Activated CD8-positive, alpha-beta T cell treated with anti-CD3 and anti-CD28 coated beads, Interleukin-2, amount 10 ng/mL, durations not matched to agents 7 days and 5 days (primary cell): ENCODE measurements around the gene TBC1D17. TPM values are rescaled to one million over a fixed set of nuclear protein-coding genes. Genes with fewer than 3 reads are reported as not detected.
A peak's percentile ranks its signal among the peaks of the same experiment; 100 is the strongest.

ENCODE experiments used
- ATAC-seq: fragments of 150-1000 bp; cut with Tn5 transposase; one replicate; pipeline ENCODE4 v1.10.0; 2021; ENCODE audit warnings: moderate library complexity
- CTCF ChIA-PET: fragments of 350-600 bp; sonication (Branson Sonifier 250); formaldehyde crosslinking; loops from one replicate; lab custom pipeline; 2021; ENCODE audit warnings: antibody characterized with exemption; lab: Charles Lee
- POLR2A ChIA-PET: fragments of 350-600 bp; sonication (Branson Sonifier 250); formaldehyde crosslinking; loops from one replicate; lab custom pipeline; 2021; ENCODE audit warnings: antibody characterized with exemption; lab: Charles Lee
- DNase-seq: peaks from one replicate; pipeline ENCODE4 v3.0.0-alpha.2; 2020
- H3K27ac Mint-ChIP-seq: one replicate; pipeline ENCODE4 v1.8.0; 2021; ENCODE audit warnings: mild to moderate bottlenecking, mixed read lengths
- H3K27me3 Mint-ChIP-seq: one replicate; pipeline ENCODE4 v1.8.0; 2021; ENCODE audit warnings: low read depth, mixed read lengths
- H3K36me3 Mint-ChIP-seq: one replicate; pipeline ENCODE4 v1.8.0; 2021; ENCODE audit warnings: low read depth, mixed read lengths
- H3K4me1 Mint-ChIP-seq: one replicate; pipeline ENCODE4 v1.8.0; 2021; ENCODE audit warnings: low read depth, mixed read lengths
- H3K4me3 Mint-ChIP-seq: one replicate; pipeline ENCODE4 v1.8.0; 2021; ENCODE audit warnings: mild to moderate bottlenecking, mixed read lengths
- H3K9me3 Mint-ChIP-seq: one replicate; pipeline ENCODE4 v1.8.0; 2022; ENCODE audit warnings: mixed read lengths; ENCODE audit not compliant: insufficient read depth
- total RNA-seq, 2 experiments: library from RNA; stranded (reverse); gene quantifications; one replicate each; pipeline ENCODE4 v1.2.3, GENCODE V29; 2021

The TBC1D17 gene
- total RNA-seq, 2 experiments from 2014 or later = 28.6 to 30.8 TPM

DNA sequence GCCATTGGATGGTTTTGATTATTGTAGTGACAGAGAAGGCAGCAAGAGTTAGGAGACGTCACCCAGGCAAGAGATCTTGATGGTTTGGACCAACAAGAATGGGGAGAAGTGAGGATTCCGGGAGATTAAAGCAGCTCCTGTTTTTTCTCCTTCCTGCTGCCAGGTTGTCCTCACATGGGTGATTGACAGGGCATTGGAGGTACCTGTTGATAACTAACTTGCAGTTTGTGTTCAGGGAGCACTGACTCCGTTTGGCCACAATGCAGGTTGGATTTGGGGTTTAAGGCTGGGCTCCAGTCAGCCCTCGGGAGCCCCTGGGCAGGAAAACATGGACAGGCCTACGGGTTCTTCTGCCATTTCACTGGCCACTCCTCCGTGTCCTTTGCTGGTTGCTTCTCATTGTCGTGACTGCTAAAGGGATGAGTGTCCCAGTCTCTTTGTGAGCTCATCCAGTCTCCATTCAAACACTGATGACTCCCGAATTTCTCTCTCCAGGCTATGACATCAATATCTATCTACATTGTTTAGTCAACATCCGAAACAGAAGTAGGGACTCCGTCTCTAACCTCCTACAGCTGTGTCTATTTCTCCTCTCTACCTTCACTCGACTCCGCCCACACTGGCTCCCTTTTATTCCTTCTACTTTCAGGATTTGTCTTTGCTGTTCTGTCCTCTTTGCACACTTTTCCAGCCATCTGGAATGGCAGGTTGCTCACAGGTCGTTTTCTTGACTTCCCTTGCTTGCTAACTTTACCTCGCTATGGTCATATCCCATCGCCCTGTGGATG is 27.9 kb upstream of the TBC1D17 start:
- ATAC-seq (no peak), DNase-seq (no peak)
- CTCF ChIA-PET = interaction anchor here (0.6 to 1.1 kb wide), 4 partner anchors 32 to 320 kb away, joined by 3 read pairs; partner anchors contain the start of genes FUZ and MED25
- Mint-ChIP-seq H3K27ac (peak overlapping the region; percentile 98), H3K9me3 (no peaks in the 10 kb centered on the region), H3K27me3 (peaks cover 9% of the 10 kb centered on the region), H3K4me1 (peaks cover 43% of the 10 kb centered on the region), H3K36me3 (peaks cover 7% of the 10 kb centered on the region), H3K4me3 (peak overlapping the region; percentile 87)
- POLR2A ChIA-PET = interaction anchor here (1.3 to 1.9 kb wide), 4 partner anchors 9 to 36 kb away, joined by 3 to 12 read pairs (median 9); partner anchors contain the start of genes AKT1S1, FUZ, MED25 and TBC1D17

DNA sequence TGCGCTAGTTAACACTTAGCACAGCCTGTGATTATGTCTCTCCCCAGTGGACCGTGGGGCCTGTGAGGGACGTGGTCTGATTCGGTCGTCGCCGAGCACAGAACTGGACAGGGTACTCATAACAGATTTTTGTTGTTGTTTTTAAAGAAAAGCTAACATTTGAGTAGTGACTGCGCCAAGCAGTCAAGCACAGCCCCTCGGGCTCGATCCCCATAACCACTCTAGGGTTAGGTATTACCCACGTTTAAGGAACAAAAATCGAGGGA is 27.3 kb upstream of the TBC1D17 start:
- Mint-ChIP-seq H3K4me3 (peak overlapping the region; percentile 87), H3K9me3 (no peaks in the 10 kb centered on the region), H3K4me1 (peaks cover 43% of the 10 kb centered on the region), H3K36me3 (peaks cover 7% of the 10 kb centered on the region), H3K27ac (peak overlapping the region; percentile 98), H3K27me3 (peaks cover 9% of the 10 kb centered on the region)
- DNase-seq (no peak), ATAC-seq (no peak)
- POLR2A ChIA-PET = interaction anchor here (0.5 to 2.5 kb wide), 11 partner anchors 9 to 362 kb away, joined by 3 to 13 read pairs (median 5); partner anchors contain the start of genes AKT1S1, FUZ, MED25 and PNKP
- CTCF ChIA-PET = interaction anchor here (0.5 to 1.1 kb wide), 4 partner anchors 32 to 171 kb away, joined by 3 to 6 read pairs (median 3); partner anchors contain the start of genes FUZ and MED25

DNA sequence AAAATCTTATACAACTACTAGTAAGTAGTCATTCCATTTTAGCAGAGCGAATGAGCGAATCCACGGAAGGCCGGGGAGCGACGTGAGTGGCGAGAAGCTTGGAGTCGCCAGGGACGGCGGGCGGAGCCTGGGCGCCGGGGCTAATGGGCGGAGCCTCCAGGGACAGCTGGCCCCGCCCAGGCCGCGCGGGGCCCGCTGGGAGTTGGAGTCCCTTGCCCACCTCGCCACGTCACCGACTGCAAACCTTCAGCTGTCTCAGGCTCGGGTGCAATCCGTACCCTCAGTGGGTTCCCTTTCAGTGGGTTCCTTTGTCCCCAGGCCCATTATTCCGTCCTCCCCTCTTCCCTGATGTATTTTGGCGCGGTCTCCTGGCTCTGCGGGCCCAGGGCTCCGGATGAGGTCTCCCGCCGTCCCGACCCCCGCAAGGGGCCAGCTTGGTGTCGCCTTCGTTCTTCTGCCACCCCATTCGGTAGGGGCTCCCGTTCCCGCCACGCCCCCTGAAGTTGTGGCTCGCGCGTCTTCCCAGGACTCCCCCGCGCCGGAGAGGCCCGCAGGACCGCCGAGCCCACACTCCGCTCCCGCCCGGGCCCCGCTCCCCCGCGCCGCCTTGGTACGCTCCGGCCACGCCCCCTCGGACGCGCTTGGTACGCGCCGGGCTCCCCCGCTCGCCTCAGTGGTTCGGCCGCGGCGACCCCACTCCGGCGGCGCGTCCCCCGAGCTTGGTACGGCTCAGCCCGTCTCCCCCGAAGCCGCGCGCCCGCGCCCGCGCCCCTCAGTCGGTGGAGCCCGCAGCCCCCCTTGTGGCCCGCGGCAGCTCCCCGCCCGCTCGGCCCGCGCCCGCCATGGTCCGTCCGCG is 26.8 kb upstream of the TBC1D17 start, which contains the start of gene PTOV1:
PTOV1 (plus strand) TSS at position 673 of the 856 bp plus-strand sequence.
- Mint-ChIP-seq H3K27me3 (peaks cover 9% of the 10 kb centered on the region), H3K36me3 (peaks cover 9% of the 10 kb centered on the region), H3K4me3 (peak within 1 kb of the TSS; percentile 87), H3K27ac (peak within 1 kb of the TSS; percentile 98), H3K9me3 (no peaks in the 10 kb centered on the region), H3K4me1 (peaks cover 43% of the 10 kb centered on the region)
- ATAC-seq = peak; percentile 79
- ChIA-PET CTCF (interaction anchor here (0.5 to 1.1 kb wide), 4 partner anchors 32 to 172 kb away, joined by 3 to 6 read pairs (median 3); partner anchors contain the start of genes FUZ and MED25), POLR2A (interaction anchor here (0.5 to 2.5 kb wide), 12 partner anchors 8 to 662 kb away, joined by 3 to 13 read pairs (median 4); partner anchors contain the start of genes AKT1S1, FUZ, MED25 and PNKP)
- peak; percentile 92 for DNase-seq

DNA sequence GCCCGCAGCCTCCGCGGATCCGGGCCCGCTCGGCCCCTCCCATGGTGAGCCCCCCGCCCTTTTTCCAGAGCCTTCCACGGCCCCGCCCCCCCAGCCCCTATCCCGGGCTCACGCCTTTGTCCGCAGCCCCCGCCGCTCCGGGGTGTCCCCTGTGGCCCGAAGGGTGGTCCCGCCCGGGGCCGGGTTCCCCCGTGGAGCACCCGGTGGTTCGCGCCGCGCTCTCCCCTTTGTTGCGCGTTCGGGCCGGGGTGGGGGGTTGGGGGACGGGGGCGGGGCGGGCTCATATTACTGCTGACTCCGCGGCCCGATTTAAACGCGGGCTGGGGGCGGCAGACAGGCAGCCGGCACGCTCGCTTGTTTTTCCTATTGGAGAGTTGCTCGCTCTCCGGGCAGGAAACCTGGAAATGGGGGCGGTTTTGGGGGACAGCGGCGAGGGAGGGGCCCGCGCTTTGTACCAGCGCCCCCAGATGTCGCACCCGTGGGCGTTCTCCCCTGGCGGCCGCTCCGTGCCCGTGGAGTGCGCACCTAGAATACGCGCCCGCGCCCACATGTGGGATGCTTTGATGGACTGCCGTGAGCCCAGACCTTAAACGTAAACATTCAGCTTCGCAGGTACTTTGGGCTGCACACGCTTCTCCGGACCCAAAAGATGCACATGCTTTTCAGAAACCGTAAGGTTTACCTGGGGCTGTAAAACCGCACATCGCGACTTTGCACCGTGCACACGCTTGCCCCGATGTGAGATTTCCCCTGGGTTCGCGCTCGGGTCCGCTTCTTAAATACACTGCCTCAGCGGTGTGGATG is 25.8 kb upstream of the TBC1D17 start:
- CTCF ChIA-PET = no interaction called here
- peak overlapping the region; percentile 72 for H3K4me3 Mint-ChIP-seq
- H3K4me1 Mint-ChIP-seq = peaks cover 41% of the 10 kb centered on the region
- H3K36me3 Mint-ChIP-seq = peaks cover 11% of the 10 kb centered on the region
- ATAC-seq = no peak
- peaks cover 9% of the 10 kb centered on the region for H3K27me3 Mint-ChIP-seq
- POLR2A ChIA-PET = interaction anchor here (1.0 to 2.5 kb wide), 6 partner anchors 13 to 38 kb away, joined by 3 to 13 read pairs (median 6); partner anchors contain the start of genes FUZ and PNKP
- no peak for DNase-seq
- no peaks in the 10 kb centered on the region for H3K9me3 Mint-ChIP-seq
- H3K27ac Mint-ChIP-seq = peak overlapping the region; percentile 41

DNA sequence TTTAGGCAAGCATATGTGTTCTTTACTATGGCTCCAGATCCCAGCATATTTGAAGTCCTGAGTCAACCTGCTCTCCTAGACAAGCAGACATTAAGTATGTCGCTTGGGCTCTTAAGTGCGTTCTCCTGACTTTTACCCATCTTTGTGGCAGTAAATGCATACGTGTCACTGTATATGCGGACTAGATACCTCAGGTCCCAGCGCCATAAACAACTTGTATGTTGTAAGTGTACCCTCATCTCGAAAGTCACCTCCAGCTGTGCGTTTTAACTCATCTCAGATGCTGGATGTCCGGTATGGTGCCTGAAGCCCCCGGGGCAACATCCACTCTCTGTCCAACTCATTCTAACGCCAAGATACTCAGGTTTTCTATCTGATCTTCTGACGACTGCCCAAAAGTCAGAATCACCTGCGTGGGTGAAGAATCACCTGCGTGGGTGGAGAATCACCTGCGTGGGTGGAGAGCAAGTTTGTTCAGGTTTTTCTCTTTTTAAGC is 24.8 kb upstream of the TBC1D17 start:
- CTCF ChIA-PET = no interaction called here
- POLR2A ChIA-PET = interaction anchor here (1.0 to 2.5 kb wide), 3 partner anchors 12 to 23 kb away, joined by 3 to 7 read pairs (median 4); no protein-coding TSS in a partner anchor
- no peak for DNase-seq
- H3K9me3 Mint-ChIP-seq = no peaks in the 10 kb centered on the region
- peaks cover 9% of the 10 kb centered on the region for H3K27me3 Mint-ChIP-seq
- H3K4me3 Mint-ChIP-seq = peak overlapping the region; percentile 72
- H3K27ac Mint-ChIP-seq = no peak overlapping the region
- no peak for ATAC-seq
- H3K4me1 Mint-ChIP-seq = peaks cover 39% of the 10 kb centered on the region
- H3K36me3 Mint-ChIP-seq = peaks cover 13% of the 10 kb centered on the region

DNA sequence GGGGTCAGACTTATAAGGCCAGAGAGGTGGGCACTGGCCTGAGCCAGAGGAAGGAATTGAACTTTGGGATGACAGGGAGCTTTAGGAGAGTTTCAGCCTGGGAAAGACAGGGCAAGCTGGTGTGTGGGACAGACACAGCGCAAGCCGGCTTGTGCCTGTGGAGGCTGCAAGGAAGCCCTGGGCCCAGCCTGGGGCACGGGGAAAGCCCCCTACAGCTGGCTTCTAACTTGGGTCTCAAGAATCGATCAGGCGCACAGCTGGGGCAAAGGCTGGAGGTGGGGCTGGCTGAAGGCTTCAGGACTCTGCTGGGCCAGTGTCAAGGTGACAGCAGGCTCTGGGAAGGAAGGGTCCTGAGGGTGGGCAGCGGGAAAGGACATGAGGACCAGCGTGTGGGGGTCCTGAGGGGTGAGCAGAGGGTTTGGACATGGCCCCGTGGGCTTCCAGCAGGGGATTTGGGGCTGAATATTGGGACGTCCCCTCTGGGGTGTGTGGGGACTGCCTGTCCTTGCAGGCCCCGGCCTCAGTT is 23.6 kb upstream of the TBC1D17 start:
- Mint-ChIP-seq H3K27me3 (peaks cover 9% of the 10 kb centered on the region), H3K4me3 (no peak overlapping the region), H3K9me3 (no peaks in the 10 kb centered on the region), H3K27ac (no peak overlapping the region), H3K4me1 (peaks cover 27% of the 10 kb centered on the region), H3K36me3 (peaks cover 15% of the 10 kb centered on the region)
- DNase-seq (no peak), ATAC-seq (no peak)
- ChIA-PET CTCF (no interaction called here), POLR2A (interaction anchor here (0.6 to 0.9 kb wide), 2 partner anchors 11 to 411 kb away, joined by 3 to 5 read pairs; no protein-coding TSS in a partner anchor)

DNA sequence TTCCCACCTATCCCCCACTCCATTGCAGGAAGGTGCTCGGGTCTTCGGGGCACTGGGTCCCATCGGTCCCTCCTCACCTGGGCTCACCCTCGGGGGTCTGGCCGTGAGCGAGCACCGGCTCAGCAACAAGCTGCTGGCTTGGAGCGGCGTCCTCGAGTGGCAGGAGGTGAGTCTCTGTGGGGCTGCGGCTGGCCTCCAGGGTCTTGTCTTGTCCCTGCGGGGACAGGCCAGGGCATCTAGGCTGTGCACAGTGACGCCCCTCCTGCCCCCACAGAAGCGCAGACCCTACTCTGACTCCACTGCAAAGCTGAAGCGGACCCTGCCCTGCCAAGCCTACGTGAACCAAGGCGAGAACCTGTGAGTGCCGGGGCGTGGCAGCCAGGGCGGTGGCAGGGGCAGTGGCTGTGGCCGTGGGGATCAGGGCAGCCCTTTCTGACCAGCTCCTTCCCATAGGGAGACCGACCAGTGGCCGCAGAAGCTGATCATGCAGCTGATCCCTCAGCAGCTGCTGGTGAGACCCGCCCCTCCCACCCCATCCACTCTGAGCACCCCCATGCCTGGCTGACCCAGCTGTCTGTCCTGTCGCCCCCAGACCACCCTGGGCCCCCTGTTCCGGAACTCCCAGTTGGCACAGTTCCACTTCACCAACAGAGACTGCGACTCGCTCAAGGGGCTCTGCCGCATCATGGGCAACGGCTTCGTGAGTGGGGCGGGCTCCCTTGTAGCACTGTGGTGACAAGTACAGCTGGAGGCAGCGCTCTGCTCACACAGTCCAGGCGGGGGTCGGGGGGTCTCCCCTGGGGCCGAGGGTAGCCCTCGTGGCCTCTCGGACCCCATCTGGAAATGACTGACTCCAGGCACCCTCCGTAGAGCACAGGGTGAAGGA is 22.9 kb upstream of the TBC1D17 start:
- Mint-ChIP-seq H3K27ac (no peak overlapping the region), H3K4me3 (no peak overlapping the region), H3K4me1 (peaks cover 22% of the 10 kb centered on the region), H3K36me3 (peaks cover 16% of the 10 kb centered on the region), H3K27me3 (peaks cover 9% of the 10 kb centered on the region), H3K9me3 (no peaks in the 10 kb centered on the region)
- CTCF ChIA-PET = no interaction called here
- POLR2A ChIA-PET = interaction anchor here (0.6 to 0.9 kb wide), 2 partner anchors 10 to 412 kb away, joined by 3 to 5 read pairs; no protein-coding TSS in a partner anchor
- no peak for DNase-seq
- no peak for ATAC-seq

DNA sequence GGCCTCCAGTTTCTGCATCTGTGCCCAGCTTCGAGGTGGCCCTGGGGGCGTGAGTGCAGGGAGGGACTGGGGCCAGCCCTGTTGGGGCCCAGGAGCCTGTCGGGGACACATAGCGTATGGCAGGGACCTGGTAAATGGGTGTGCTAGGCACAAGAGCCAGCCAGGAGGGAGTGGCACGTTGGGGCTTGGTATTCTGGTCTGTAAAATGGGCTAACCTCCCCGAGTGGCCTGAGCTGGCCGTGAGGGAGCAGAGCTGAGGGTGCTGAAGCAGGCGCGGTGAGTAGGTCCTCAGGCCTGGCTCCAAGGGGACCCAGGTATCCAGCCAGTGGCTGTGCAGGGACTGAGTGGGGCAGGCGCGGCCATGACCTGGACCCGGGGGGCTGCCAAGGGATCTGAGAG is 22.2 kb upstream of the TBC1D17 start:
- H3K27ac Mint-ChIP-seq = no peak overlapping the region
- peaks cover 12% of the 10 kb centered on the region for H3K36me3 Mint-ChIP-seq
- peaks cover 9% of the 10 kb centered on the region for H3K27me3 Mint-ChIP-seq
- ChIA-PET POLR2A (no interaction called here), CTCF (no interaction called here)
- H3K9me3 Mint-ChIP-seq = no peaks in the 10 kb centered on the region
- ATAC-seq (no peak), DNase-seq (no peak)
- H3K4me1 Mint-ChIP-seq = peaks cover 15% of the 10 kb centered on the region
- H3K4me3 Mint-ChIP-seq = no peak overlapping the region

DNA sequence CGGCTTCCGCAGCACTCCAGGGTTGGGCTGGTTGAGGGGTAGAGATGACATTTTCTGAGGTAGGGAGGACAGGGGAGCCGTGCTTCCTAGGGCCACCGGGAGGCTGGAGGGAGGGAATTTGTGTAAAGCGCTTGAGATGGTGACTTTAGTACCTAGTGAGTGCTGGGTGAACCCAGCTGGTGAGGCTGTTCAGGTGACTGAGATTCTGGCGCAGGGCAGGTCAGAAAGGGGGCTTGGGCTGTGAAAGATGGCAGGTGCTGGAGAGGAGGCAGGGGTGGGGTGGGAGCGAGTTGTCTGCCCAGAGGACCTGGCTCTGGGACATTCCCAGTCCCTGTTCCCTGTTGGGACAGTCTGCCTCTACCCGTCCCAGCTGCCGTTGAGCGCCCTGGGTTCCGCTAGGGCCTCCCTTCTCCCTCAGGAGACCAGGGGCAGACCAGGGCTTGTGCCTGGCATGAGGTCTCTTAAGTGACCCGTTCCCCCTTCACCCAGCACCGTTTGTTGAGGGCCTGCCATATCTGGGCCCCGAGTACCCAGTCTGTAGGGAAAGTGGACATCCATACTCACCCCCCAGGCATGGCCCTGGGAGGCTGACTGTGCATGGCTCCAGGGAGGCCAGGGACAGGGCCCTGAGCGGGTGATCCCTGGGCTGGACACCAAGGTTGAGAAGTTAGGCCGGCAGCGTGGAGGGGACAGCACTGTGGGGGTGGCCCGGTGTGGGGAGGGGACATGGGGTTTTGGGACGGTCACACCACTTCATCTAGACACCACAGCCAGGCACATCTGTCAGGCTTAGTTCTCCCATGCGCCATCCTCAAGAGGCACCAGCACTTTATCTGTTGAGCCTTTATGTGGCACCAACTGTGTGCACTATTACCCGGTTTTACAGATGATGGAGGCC is 21.6 kb upstream of the TBC1D17 start:
- CTCF ChIA-PET = no interaction called here
- Mint-ChIP-seq H3K36me3 (peaks cover 16% of the 10 kb centered on the region), H3K4me1 (peaks cover 14% of the 10 kb centered on the region), H3K4me3 (no peak overlapping the region), H3K27ac (no peak overlapping the region), H3K27me3 (peaks cover 9% of the 10 kb centered on the region), H3K9me3 (no peaks in the 10 kb centered on the region)
- ATAC-seq = no peak
- no peak for DNase-seq
- POLR2A ChIA-PET = no interaction called here
